NB4 (cell line): ENCODE results near the gene CPA1.

ENCODE experiments used
- DNase-seq: peaks from one replicate; pipeline ENCODE4 v3.0.0; 2010; ENCODE audit warnings: low read depth
- H3K4me3 ChIP-seq: one replicate; pipeline ENCODE4 v1.5.1; 2011; ENCODE audit warnings: mild to moderate bottlenecking, low read depth, low read length, moderate library complexity
- CTCF ChIP-seq: IDR thresholded peaks from one replicate; pipeline ENCODE4 v1.5.1; 2012; ENCODE audit warnings: low read depth, low read length
- MAX ChIP-seq: IDR thresholded peaks from 2 replicates; pipeline ENCODE4 v1.6.1; 2011; ENCODE audit warnings: low read depth, low read length
- MYC ChIP-seq: IDR thresholded peaks from 2 replicates; pipeline ENCODE4 v1.6.1; 2011; ENCODE audit warnings: low read depth, low read length
- POLR2A ChIP-seq: IDR thresholded peaks from 2 replicates; pipeline ENCODE4 v1.6.1; 2011; ENCODE audit warnings: mild to moderate bottlenecking; ENCODE audit not compliant: insufficient read length; ENCODE audit errors: extremely low read depth

The CPA1 gene

GRCh38 chr7:130379921-130380860, at the start of gene CPA1:
Gene CPA1, plus strand, starts transcription at chr7:130380494. Its CDS starts 27 bp downstream, at chr7:130380521.
- no peak within 1 kb of the TSS for H3K4me3 ChIP-seq
- DNase-seq, result no peak
- no peak for TF ChIP-seq CTCF
- no peak for TF ChIP-seq POLR2A

- DNase-seq, result no peak
- no peak overlapping the region for H3K4me3 ChIP-seq
- TF ChIP-seq POLR2A (no peak), CTCF (no peak), MAX (no peak), MYC (no peak)
These were observed 47.8 kb upstream of the CPA1 start for GRCh38 chr7:130332259-130333053.

- TF ChIP-seq MAX (no peak), POLR2A (no peak), CTCF (no peak), MYC (no peak)
- no peak overlapping the region for H3K4me3 ChIP-seq
- DNase-seq, result no peak
These were observed 46.5 kb upstream of the CPA1 start for GRCh38 chr7:130333832-130334231.

GRCh38 chr7:130334274-130334673, 46.0 kb upstream of the CPA1 start:
- TF ChIP-seq MAX, result no peak
- no peak for TF ChIP-seq POLR2A
- no peak for TF ChIP-seq MYC
- TF ChIP-seq CTCF, result no peak
- no peak overlapping the region for H3K4me3 ChIP-seq
- no peak for DNase-seq

- H3K4me3 ChIP-seq, result no peak overlapping the region
- DNase-seq, result no peak
- TF ChIP-seq POLR2A (no peak), CTCF (no peak), MYC (no peak), MAX (no peak)
These were observed 42.8 kb upstream of the CPA1 start for GRCh38 chr7:130337410-130337971.
